ENCODE measurements around the gene MUC5AC. TPM values are rescaled to one million over a fixed set of nuclear protein-coding genes. Genes with fewer than 3 reads are reported as not detected.

Gene MUC5AC
- total and polyA plus RNA-seq, 2 donors (not counting 1 experiment from before 2014, with no cell fraction given): not detected

DNA sequence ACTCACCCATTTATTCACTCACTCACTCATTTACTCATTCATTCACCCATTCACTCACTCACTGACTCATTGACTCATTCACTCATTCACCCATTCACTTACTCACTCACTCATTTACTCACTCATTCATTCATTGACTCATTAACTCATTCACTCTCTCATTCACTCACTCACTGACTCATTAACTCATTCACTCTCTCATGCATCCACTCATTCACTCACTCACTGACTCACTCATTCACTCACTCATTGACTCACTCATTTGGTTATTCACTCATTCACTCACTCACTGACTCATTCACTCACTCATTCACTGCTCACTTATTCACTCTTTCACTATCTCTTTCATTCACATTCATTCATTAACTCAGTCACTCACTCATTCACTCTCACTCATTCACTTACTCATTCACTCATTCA lies 2.5 kb upstream of the MUC5AC start:
- TF ChIP-seq EZH2 (IDR thresholded peaks at IDR 0.05; ENCODE audit: low read length, missing control alignments): no peak
- TF ChIP-seq, protein P1, sequence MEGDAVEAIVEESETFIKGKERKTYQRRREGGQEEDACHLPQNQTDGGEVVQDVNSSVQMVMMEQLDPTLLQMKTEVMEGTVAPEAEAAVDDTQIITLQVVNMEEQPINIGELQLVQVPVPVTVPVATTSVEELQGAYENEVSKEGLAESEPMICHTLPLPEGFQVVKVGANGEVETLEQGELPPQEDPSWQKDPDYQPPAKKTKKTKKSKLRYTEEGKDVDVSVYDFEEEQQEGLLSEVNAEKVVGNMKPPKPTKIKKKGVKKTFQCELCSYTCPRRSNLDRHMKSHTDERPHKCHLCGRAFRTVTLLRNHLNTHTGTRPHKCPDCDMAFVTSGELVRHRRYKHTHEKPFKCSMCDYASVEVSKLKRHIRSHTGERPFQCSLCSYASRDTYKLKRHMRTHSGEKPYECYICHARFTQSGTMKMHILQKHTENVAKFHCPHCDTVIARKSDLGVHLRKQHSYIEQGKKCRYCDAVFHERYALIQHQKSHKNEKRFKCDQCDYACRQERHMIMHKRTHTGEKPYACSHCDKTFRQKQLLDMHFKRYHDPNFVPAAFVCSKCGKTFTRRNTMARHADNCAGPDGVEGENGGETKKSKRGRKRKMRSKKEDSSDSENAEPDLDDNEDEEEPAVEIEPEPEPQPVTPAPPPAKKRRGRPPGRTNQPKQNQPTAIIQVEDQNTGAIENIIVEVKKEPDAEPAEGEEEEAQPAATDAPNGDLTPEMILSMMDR (conservative IDR thresholded peaks at IDR 0.05 in 1 of 2, IDR thresholded peaks at IDR 0.05 in 1 of 2; ENCODE audit: low read depth in 1 of 2, low read length in 2 of 2): no peak
- Histone ChIP-seq H3K9ac (ENCODE audit: insufficient read depth, low read length) (no peak overlapping the region), H4K20me1 (ENCODE audit: control insufficient read depth, extremely low read depth, insufficient read depth, low read length) (no peaks in the 10 kb centered on the region), H3K27ac (ENCODE audit: insufficient read depth, low read length) (no peak overlapping the region), H3K4me3 (replicated peaks in 1 of 4; ENCODE audit: control extremely low read depth in 1 of 4, insufficient read depth in 1 of 4, low read depth in 3 of 4, low read length in 4 of 4) (no peak overlapping the region), H3K79me2 (ENCODE audit: control insufficient read depth, insufficient read depth, low read length) (no peaks in the 10 kb centered on the region), H3K9me3 (ENCODE audit: control insufficient read depth, insufficient read depth, low read depth, low read length) (no peaks in the 10 kb centered on the region), H2AFZ (ENCODE audit: low read length) (no peak overlapping the region), H3K4me2 (ENCODE audit: extremely low read depth, insufficient read depth, low read length) (no peak overlapping the region), H3K4me1 (ENCODE audit: control insufficient read depth, extremely low read depth, insufficient read depth, low read length) (peaks cover 13% of the 10 kb centered on the region), H3K27me3 (ENCODE audit: control insufficient read depth, insufficient read depth, low read length) (no peaks in the 10 kb centered on the region), H3K36me3 (ENCODE audit: control insufficient read depth, insufficient read depth, low read length) (no peaks in the 10 kb centered on the region)
- DNase-seq (ENCODE audit: low read depth in 2 of 2): peak in 1 of 2 donors; percentile 19

DNA sequence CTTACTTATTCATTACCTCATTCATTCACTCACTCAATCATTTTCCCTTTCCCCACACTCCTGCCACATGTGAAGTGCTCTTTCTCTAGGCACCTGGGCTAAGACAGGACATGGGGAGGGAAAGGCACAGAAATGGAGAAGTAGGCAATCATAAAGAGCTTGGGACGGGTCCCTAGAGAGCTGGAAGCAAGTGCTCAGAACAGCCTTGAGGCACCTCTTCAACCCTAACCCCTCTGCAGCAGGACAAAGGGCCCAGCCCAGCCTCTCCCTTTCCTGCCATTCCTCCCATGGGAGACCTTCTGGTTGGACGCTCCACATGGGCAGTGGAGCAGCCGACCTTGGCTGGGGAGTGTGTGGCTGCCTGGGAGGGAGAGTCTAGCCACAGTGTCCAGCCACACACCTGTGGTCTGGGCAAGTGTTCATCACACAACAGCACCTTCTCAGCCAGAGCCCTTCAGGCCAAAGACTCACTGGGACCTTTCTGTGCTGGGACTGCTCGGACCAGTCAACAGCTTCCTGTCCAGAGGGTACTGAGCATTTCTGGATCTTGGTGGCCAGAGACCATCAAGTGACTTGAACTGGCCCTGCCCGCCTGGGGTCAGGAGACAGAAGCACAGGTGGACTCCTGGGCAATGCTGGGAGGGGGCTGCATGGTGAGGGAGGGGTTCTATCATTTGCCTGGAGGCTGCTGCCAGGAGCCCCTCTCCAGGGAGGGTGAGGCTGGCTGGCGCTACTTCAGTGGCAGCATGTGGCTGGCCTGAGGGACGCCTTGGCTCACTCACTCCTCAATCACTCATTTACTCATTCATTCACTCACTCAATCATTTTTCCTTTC lies 1.0 kb upstream of the MUC5AC start:
- no peak overlapping the region for H3K4me2 ChIP-seq (ENCODE audit: extremely low read depth, insufficient read depth, low read length)
- no peaks in the 10 kb centered on the region for H3K9me3 ChIP-seq (ENCODE audit: control insufficient read depth, insufficient read depth, low read depth, low read length)
- no peak overlapping the region for H3K9ac ChIP-seq (ENCODE audit: insufficient read depth, low read length)
- H2AFZ ChIP-seq (ENCODE audit: low read length): no peak overlapping the region
- TF ChIP-seq, protein P1 (conservative IDR thresholded peaks at IDR 0.05 in 1 of 2, IDR thresholded peaks at IDR 0.05 in 1 of 2; ENCODE audit: low read depth in 1 of 2, low read length in 2 of 2): no peak
- TF ChIP-seq EZH2 (IDR thresholded peaks at IDR 0.05; ENCODE audit: low read length, missing control alignments): no peak
- H3K79me2 ChIP-seq (ENCODE audit: control insufficient read depth, insufficient read depth, low read length): no peaks in the 10 kb centered on the region
- H3K27me3 ChIP-seq (ENCODE audit: control insufficient read depth, insufficient read depth, low read length): no peaks in the 10 kb centered on the region
- peaks cover 9% of the 10 kb centered on the region for H3K4me1 ChIP-seq (ENCODE audit: control insufficient read depth, extremely low read depth, insufficient read depth, low read length)
- H4K20me1 ChIP-seq (ENCODE audit: control insufficient read depth, extremely low read depth, insufficient read depth, low read length): no peaks in the 10 kb centered on the region
- H3K36me3 ChIP-seq (ENCODE audit: control insufficient read depth, insufficient read depth, low read length): no peaks in the 10 kb centered on the region
- H3K4me3 ChIP-seq (replicated peaks in 1 of 4; ENCODE audit: control extremely low read depth in 1 of 4, insufficient read depth in 1 of 4, low read depth in 3 of 4, low read length in 4 of 4): no peak overlapping the region
- no peak for DNase-seq (ENCODE audit: low read depth in 2 of 2)
- H3K27ac ChIP-seq (ENCODE audit: insufficient read depth, low read length): no peak overlapping the region

DNA sequence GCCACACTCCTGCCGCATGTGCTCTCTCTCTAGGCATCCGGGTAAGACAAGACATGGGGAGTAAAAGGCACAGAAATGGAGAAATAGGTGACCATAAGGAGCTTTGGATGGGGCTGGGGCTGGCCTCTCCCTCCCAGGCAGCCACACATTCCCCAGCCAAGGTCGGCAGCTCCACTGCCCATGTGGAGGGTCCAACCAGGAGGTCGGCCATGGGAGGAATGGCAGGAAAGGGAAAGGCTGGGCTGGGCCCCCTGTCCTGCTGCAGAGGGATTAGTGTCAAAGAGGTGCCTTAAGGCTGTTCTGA lies 460 bp upstream of the MUC5AC start:
- Histone ChIP-seq H3K36me3 (ENCODE audit: control insufficient read depth, insufficient read depth, low read length) (no peaks in the 10 kb centered on the region), H3K9me3 (ENCODE audit: control insufficient read depth, insufficient read depth, low read depth, low read length) (no peaks in the 10 kb centered on the region), H3K79me2 (ENCODE audit: control insufficient read depth, insufficient read depth, low read length) (no peaks in the 10 kb centered on the region), H2AFZ (ENCODE audit: low read length) (no peak overlapping the region), H4K20me1 (ENCODE audit: control insufficient read depth, extremely low read depth, insufficient read depth, low read length) (no peaks in the 10 kb centered on the region), H3K9ac (ENCODE audit: insufficient read depth, low read length) (no peak overlapping the region), H3K4me2 (ENCODE audit: extremely low read depth, insufficient read depth, low read length) (no peak overlapping the region), H3K4me1 (ENCODE audit: control insufficient read depth, extremely low read depth, insufficient read depth, low read length) (peaks cover 9% of the 10 kb centered on the region), H3K27ac (ENCODE audit: insufficient read depth, low read length) (no peak overlapping the region), H3K27me3 (ENCODE audit: control insufficient read depth, insufficient read depth, low read length) (no peaks in the 10 kb centered on the region), H3K4me3 (replicated peaks in 1 of 4; ENCODE audit: control extremely low read depth in 1 of 4, insufficient read depth in 1 of 4, low read depth in 3 of 4, low read length in 4 of 4) (no peak overlapping the region)
- TF ChIP-seq EZH2 (IDR thresholded peaks at IDR 0.05; ENCODE audit: low read length, missing control alignments): no peak
- TF ChIP-seq, protein P1 (conservative IDR thresholded peaks at IDR 0.05 in 1 of 2, IDR thresholded peaks at IDR 0.05 in 1 of 2; ENCODE audit: low read depth in 1 of 2, low read length in 2 of 2): no peak
- DNase-seq (ENCODE audit: low read depth in 2 of 2): no peak
